Mesenchymal stem cell (in vitro differentiated cells and primary cell): ENCODE results near the gene LHFPL2.
A peak's percentile ranks its signal among the peaks of the same experiment; 100 is the strongest.

Experiments
- DNase-seq: peaks from one replicate; pipeline ENCODE4 v3.0.0-alpha.2; 2013
- H2AFZ ChIP-seq: one replicate; pipeline ENCODE4 v1.6.1; 2013; ENCODE audit warnings: low read depth, mild to moderate bottlenecking, control low read depth, inconsistent platforms, low read length, moderate library complexity
- H2AK5ac ChIP-seq: 2 replicates; pipeline ENCODE4 v1.6.1; 2013; ENCODE audit warnings: low read length, moderate library complexity, mild to moderate bottlenecking, inconsistent platforms; ENCODE audit not compliant: severe bottlenecking
- H2BK120ac ChIP-seq: one replicate; pipeline ENCODE4 v1.6.1; 2013; ENCODE audit warnings: low read depth, mild to moderate bottlenecking, inconsistent platforms, low read length, moderate library complexity
- H2BK12ac ChIP-seq, 2 experiments: one replicate each; pipeline ENCODE4 v1.6.1; 2013; ENCODE audit warnings: inconsistent platforms in 2 of 2, low read length in 2 of 2, mild to moderate bottlenecking in 2 of 2, moderate library complexity in 2 of 2, control low read depth in 1 of 2
- H2BK15ac ChIP-seq: one replicate; pipeline ENCODE4 v1.6.1; 2013; ENCODE audit warnings: mild to moderate bottlenecking, low read depth, inconsistent platforms; ENCODE audit not compliant: poor library complexity, severe bottlenecking
- H2BK5ac ChIP-seq: 2 replicates; pipeline ENCODE4 v1.6.1; 2013; ENCODE audit warnings: low read depth, mild to moderate bottlenecking, low read length, control low read depth, inconsistent platforms; ENCODE audit not compliant: poor library complexity, severe bottlenecking
- H3K14ac ChIP-seq, 2 experiments: one replicate each; pipeline ENCODE4 v1.6.1; 2013; ENCODE audit warnings: inconsistent platforms in 2 of 2, low read length in 2 of 2, control low read depth in 1 of 2, mild to moderate bottlenecking in 1 of 2, moderate library complexity in 1 of 2
- H3K18ac ChIP-seq, 2 experiments: one replicate each; pipeline ENCODE4 v1.6.1; 2013; ENCODE audit warnings: inconsistent platforms in 2 of 2, low read length in 2 of 2, control low read depth in 1 of 2, low read depth in 1 of 2, mild to moderate bottlenecking in 1 of 2
- H3K23ac ChIP-seq, 2 experiments: one replicate each; pipeline ENCODE4 v1.6.1; 2013; ENCODE audit warnings: inconsistent platforms in 2 of 2, low read length in 2 of 2, mild to moderate bottlenecking in 2 of 2, moderate library complexity in 2 of 2, control low read depth in 1 of 2
- H3K27ac ChIP-seq: 2 replicates; pipeline ENCODE4 v1.5.1; 2013; ENCODE audit warnings: mild to moderate bottlenecking, moderate library complexity, low read length, control low read depth, inconsistent platforms; ENCODE audit not compliant: poor library complexity, severe bottlenecking
- H3K27me3 ChIP-seq, 2 experiments: 2 replicates each; pipeline versions ENCODE4 v1.6.1 to v1.7.0; 2013; ENCODE audit warnings: low read length in 2 of 2, mild to moderate bottlenecking in 2 of 2, moderate library complexity in 2 of 2, control low read depth in 1 of 2, inconsistent platforms in 1 of 2; ENCODE audit not compliant: control insufficient read depth in 1 of 2, insufficient read depth in 1 of 2
- H3K36me3 ChIP-seq, 2 experiments: 2 replicates each; pipeline versions ENCODE4 v1.6.1 to v1.7.0; 2013; ENCODE audit warnings: low read length in 2 of 2, control low read depth in 1 of 2, inconsistent platforms in 1 of 2, low read depth in 1 of 2, mild to moderate bottlenecking in 1 of 2; ENCODE audit not compliant: insufficient read depth in 2 of 2, control insufficient read depth in 1 of 2
- H3K4ac ChIP-seq, 2 experiments: one replicate each; pipeline ENCODE4 v1.6.1; 2013; ENCODE audit warnings: inconsistent platforms in 2 of 2, low read length in 2 of 2, mild to moderate bottlenecking in 2 of 2, moderate library complexity in 2 of 2, control low read depth in 1 of 2, low read depth in 1 of 2
- H3K4me1 ChIP-seq: 2 replicates; pipeline ENCODE4 v1.6.1; 2013; ENCODE audit warnings: low read depth, low read length, control low read depth; ENCODE audit not compliant: control insufficient read depth, insufficient read depth
- H3K4me2 ChIP-seq: 2 replicates; pipeline ENCODE4 v1.6.1; 2013; ENCODE audit warnings: low read length, mild to moderate bottlenecking, inconsistent platforms; ENCODE audit not compliant: poor library complexity, severe bottlenecking
- H3K4me3 ChIP-seq, 2 experiments: 2 replicates each; pipeline versions ENCODE4 v1.5.1 to v1.7.0; 2013; ENCODE audit warnings: low read length in 2 of 2, mild to moderate bottlenecking in 2 of 2, control low read depth in 1 of 2, low read depth in 1 of 2; ENCODE audit not compliant: insufficient read depth in 1 of 2
- H3K79me1 ChIP-seq: replicated peaks from 2 replicates; pipeline ENCODE4 v1.6.1; 2013; ENCODE audit warnings: mild to moderate bottlenecking, control low read depth, low read length, inconsistent platforms; ENCODE audit not compliant: poor library complexity, severe bottlenecking
- H3K9ac ChIP-seq: 2 replicates; pipeline ENCODE4 v1.7.0; 2013; ENCODE audit warnings: mild to moderate bottlenecking, low read length, moderate library complexity
- H3K9me3 ChIP-seq: 2 replicates; pipeline ENCODE4 v1.7.0; 2013; ENCODE audit warnings: mild to moderate bottlenecking, low read length; ENCODE audit not compliant: control insufficient read depth
- H4K8ac ChIP-seq: one replicate; pipeline ENCODE4 v1.6.1; 2013; ENCODE audit warnings: inconsistent platforms, mild to moderate bottlenecking, low read length, moderate library complexity
- H4K91ac ChIP-seq: one replicate; pipeline ENCODE4 v1.6.1; 2013; ENCODE audit warnings: mild to moderate bottlenecking, low read length, inconsistent platforms
- WGBS: methylation state at CpG from one replicate; pipeline ENCODE4 v1.1.7; 2013; ENCODE audit warnings: mixed read lengths; 5-methylcytosine and 5-hydroxymethylcytosine counted together

Gene LHFPL2

DNA sequence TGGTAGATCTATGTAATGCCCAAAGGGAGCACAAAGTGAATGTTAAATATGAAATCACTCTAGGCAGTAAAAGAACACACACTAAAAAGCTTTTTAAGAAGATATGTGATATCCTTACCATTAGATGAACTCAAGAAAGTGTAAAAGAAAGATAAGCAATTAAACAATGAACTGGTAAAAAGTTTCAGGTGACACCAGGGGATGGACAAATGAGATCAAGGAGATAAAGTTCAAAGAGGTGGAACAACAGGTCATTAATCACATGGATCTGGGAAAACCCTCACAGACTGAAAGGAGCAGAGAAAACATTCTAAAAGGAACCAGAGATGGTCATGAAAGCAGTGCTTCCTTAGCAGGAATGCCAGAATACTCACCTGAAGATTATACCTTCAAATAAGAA lies 40.7 kb downstream of the LHFPL2 start:
- peaks cover 0 to 23% of the 10 kb centered on the region in 2 experiments for H3K36me3 ChIP-seq
- H3K79me1 ChIP-seq: peaks cover 9% of the 10 kb centered on the region
- no peak overlapping the region for H3K27ac ChIP-seq
- no peak overlapping the region for H3K4me2 ChIP-seq
- DNase-seq: no peak
- no peak overlapping the region for H2BK12ac ChIP-seq
- H4K91ac ChIP-seq: no peak overlapping the region
- H4K8ac ChIP-seq: no peak overlapping the region
- H3K18ac ChIP-seq: no peak overlapping the region
- H2BK15ac ChIP-seq: no peak overlapping the region
- no peaks in the 10 kb centered on the region for H3K27me3 ChIP-seq
- H2BK120ac ChIP-seq: no peak overlapping the region
- H3K23ac ChIP-seq: no peak overlapping the region
- H3K4me1 ChIP-seq: peaks cover 17% of the 10 kb centered on the region
- no peak overlapping the region for H2BK5ac ChIP-seq
- H3K9ac ChIP-seq: no peak overlapping the region
- H3K4ac ChIP-seq: no peak overlapping the region
- no peak overlapping the region for H2AK5ac ChIP-seq
- no peak overlapping the region for H2AFZ ChIP-seq
- no peak overlapping the region for H3K14ac ChIP-seq
- no peak overlapping the region for H3K4me3 ChIP-seq
- no peaks in the 10 kb centered on the region for H3K9me3 ChIP-seq

DNA sequence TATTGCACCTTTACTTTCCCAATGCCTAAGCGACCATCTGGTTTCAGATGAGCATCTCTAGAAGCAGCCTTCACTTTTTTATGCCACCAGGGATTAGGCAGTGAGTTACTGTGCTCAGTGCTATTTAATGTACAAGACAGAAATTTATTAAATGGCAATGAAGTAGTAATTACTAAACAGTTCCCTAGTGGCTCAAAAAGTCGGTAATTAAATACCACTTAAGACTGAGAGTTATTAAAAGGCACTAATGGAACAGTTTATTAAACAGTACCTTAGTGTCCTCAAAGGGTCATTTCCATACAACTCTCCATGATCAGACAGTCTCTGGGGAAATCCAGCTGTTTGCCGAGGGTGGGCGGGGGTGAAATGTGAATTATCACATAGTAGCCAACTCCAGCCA lies 42.3 kb downstream of the LHFPL2 start:
- WGBS: 100% methylated on average over 1 of the region's 4 CpGs
- H3K4ac ChIP-seq: no peak overlapping the region

DNA sequence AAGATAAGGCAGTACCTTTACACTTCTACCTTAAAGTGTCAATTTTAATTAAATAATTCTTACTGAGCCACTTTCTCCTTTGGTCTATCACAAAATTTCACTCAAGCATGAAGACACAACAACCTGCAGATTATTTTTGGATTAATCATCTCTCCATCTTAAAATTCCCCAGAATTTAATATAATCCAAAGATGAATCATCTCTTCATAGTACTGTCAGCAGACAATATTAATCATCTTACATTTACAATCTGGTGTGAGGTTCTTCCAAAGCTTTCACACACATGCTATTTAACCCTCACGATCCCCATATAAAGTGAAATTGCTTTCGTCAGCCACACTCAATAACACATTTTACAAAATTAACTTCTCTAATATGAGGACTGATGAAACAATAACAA lies 43.0 kb downstream of the LHFPL2 start:
- H2BK15ac ChIP-seq: no peak overlapping the region
- no peak overlapping the region for H3K4me3 ChIP-seq
- no peaks in the 10 kb centered on the region for H3K9me3 ChIP-seq
- H3K23ac ChIP-seq: no peak overlapping the region
- no peak overlapping the region for H2BK120ac ChIP-seq
- H3K18ac ChIP-seq: no peak overlapping the region
- peaks cover 9% of the 10 kb centered on the region for H3K79me1 ChIP-seq
- no peak overlapping the region for H3K27ac ChIP-seq
- DNase-seq: no peak
- H3K4ac ChIP-seq: no peak overlapping the region
- H2AK5ac ChIP-seq: no peak overlapping the region
- no peak overlapping the region for H2BK5ac ChIP-seq
- peak overlapping the region; percentile 9 for H3K9ac ChIP-seq
- no peak overlapping the region for H4K8ac ChIP-seq
- H3K4me1 ChIP-seq: peaks cover 13% of the 10 kb centered on the region
- peaks cover 0 to 19% of the 10 kb centered on the region in 2 experiments for H3K36me3 ChIP-seq
- H3K14ac ChIP-seq: no peak overlapping the region
- H2BK12ac ChIP-seq: no peak overlapping the region
- H3K4me2 ChIP-seq: no peak overlapping the region
- H2AFZ ChIP-seq: no peak overlapping the region
- H3K27me3 ChIP-seq: no peaks in the 10 kb centered on the region
- H4K91ac ChIP-seq: no peak overlapping the region
- WGBS: 96% methylated on average over 2 of the region's 2 CpGs

More for the DNA sequence above, 42.3 kb downstream of the LHFPL2 start:
- DNase-seq: no peak
- Histone ChIP-seq H3K27me3 (no peaks in the 10 kb centered on the region), H2BK120ac (no peak overlapping the region), H3K27ac (no peak overlapping the region), H3K79me1 (peaks cover 9% of the 10 kb centered on the region), H2BK15ac (no peak overlapping the region), H3K4me2 (no peak overlapping the region), H4K91ac (no peak overlapping the region), H2BK12ac (no peak overlapping the region), H3K14ac (no peak overlapping the region), H3K36me3 (peaks cover 0 to 19% of the 10 kb centered on the region in 2 experiments), H3K23ac (no peak overlapping the region), H4K8ac (no peak overlapping the region), H3K9me3 (no peaks in the 10 kb centered on the region), H2BK5ac (no peak overlapping the region), H3K4me3 (no peak overlapping the region), H2AFZ (no peak overlapping the region), H2AK5ac (no peak overlapping the region), H3K9ac (peak overlapping the region; percentile 9), H3K18ac (no peak overlapping the region), H3K4me1 (peaks cover 15% of the 10 kb centered on the region)

DNA sequence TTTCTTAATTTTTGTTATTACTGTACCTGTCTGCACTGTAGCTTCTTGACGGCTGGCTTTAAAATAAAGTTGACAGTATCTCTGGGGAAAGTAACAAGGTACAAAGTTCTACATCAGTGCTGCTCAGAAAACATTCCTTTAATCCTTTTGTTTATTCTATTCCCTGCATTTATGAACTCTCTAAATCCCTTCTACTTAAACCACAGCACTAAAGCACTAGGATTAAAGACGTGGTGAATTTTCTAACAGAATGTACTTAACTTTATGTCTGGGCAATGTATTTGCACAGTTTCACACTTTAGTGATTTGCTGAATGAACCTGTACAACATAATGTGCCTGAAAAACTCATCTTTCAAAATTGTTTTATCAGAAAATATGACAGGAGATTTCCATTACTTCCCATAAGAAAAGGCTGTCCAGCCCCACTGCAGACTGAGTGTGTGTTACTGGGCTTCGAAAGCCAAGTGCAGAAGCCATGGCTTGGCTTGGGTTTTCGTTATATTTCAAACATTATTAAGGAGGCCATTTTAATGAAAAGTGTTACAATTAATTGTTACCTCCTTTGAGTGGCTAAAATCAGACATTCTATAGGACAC lies 43.8 kb downstream of the LHFPL2 start:
- Histone ChIP-seq H2AFZ (no peak overlapping the region), H2BK5ac (no peak overlapping the region), H4K91ac (no peak overlapping the region), H2BK15ac (no peak overlapping the region), H3K4me3 (no peak overlapping the region), H3K79me1 (peaks cover 3% of the 10 kb centered on the region), H3K27me3 (no peaks in the 10 kb centered on the region), H3K36me3 (peaks cover 0 to 19% of the 10 kb centered on the region in 2 experiments), H3K4me1 (peaks cover 6% of the 10 kb centered on the region), H3K27ac (no peak overlapping the region), H2BK120ac (no peak overlapping the region), H3K4ac (no peak overlapping the region), H3K9ac (no peak overlapping the region), H4K8ac (no peak overlapping the region), H3K18ac (no peak overlapping the region), H3K23ac (no peak overlapping the region), H2AK5ac (no peak overlapping the region), H3K14ac (no peak overlapping the region), H3K9me3 (no peaks in the 10 kb centered on the region), H3K4me2 (no peak overlapping the region), H2BK12ac (no peak overlapping the region)
- WGBS: 80% methylated on average over 1 of the region's 4 CpGs
- no peak for DNase-seq
